K562 (cell line): ENCODE measurements around the gene KCNC4. TPM values are rescaled to one million over a fixed set of nuclear protein-coding genes. Genes with fewer than 3 reads are reported as not detected.

Source experiments
- ADNP ChIP-seq: fragments of 200-800 bp; sonication (Bioruptor generic); IDR thresholded peaks from 2 replicates; pipeline ENCODE4 v1.6.1; 2016; ENCODE audit warnings: missing genetic modification characterization, missing compliant biosample characterization
- ARHGAP35 ChIP-seq: fragments of 450-650 bp; IDR thresholded peaks from 2 replicates; pipeline ENCODE4 v1.6.1; 2018; ENCODE audit not compliant: partially characterized antibody
- EHMT2 ChIP-seq: fragments of 450-650 bp; IDR thresholded peaks from 2 replicates; pipeline ENCODE4 v1.6.1; 2018; ENCODE audit warnings: antibody characterized with exemption
- HDAC1 ChIP-seq, 2 experiments: fragments of 450-650 bp; IDR thresholded peaks; 2 replicates each; pipeline ENCODE4 v1.6.1; 2016 to 2017; ENCODE audit warnings: inconsistent platforms in 1 of 2, mild to moderate bottlenecking in 1 of 2, moderate library complexity in 1 of 2
- MAFF ChIP-seq: IDR thresholded peaks from 2 replicates; pipeline ENCODE4 v1.6.1; 2012; ENCODE audit warnings: low read length, improper control_type of control experiment
- NFXL1 ChIP-seq: fragments of 450-650 bp; formaldehyde crosslinking; IDR thresholded peaks from 2 replicates; pipeline ENCODE4 v1.4.0; 2021; ENCODE audit warnings: mild to moderate bottlenecking
- PTTG1 ChIP-seq: fragments of 450-650 bp; IDR thresholded peaks from 2 replicates; pipeline ENCODE4 v1.6.1; 2016; ENCODE audit warnings: low read depth, mild to moderate bottlenecking, missing genetic modification characterization, missing compliant biosample characterization
- SAFB2 ChIP-seq: fragments of 200-400 bp; formaldehyde crosslinking; IDR thresholded peaks from 2 replicates; pipeline ENCODE4 v1.6.1; 2018; ENCODE audit warnings: borderline replicate concordance, low read length, low read depth, moderate library complexity; ENCODE audit not compliant: severe bottlenecking
- SRSF9 ChIP-seq: fragments of 200-400 bp; formaldehyde crosslinking; IDR thresholded peaks from 2 replicates; pipeline ENCODE4 v1.6.1; 2017; ENCODE audit warnings: low read depth, low read length, borderline replicate concordance
- ZNF717 ChIP-seq: fragments of 250-450 bp; sonication (Bioruptor Pico); IDR thresholded peaks from 2 replicates; pipeline ENCODE4 v1.5.0; 2021
- polyA plus RNA-seq, 8 experiments: library from polyadenylated mRNA; depleted of rRNA in 4 of 8; stranded (reverse) in 5 of 8; unstranded in 3 of 8; fragments of >200 nt; fragmentation: Nextera tagmentation in 2 of 8; fragmentation: Illumina TruSeq in 1 of 8; extraction: Ambion mirVana in 2 of 8; extraction: Trizol in 1 of 8; gene quantifications; 2 replicates each; pipeline versions ENCODE4 v1.2.1 to v1.2.3, GENCODE V29; 2011 to 2014; ENCODE audit warnings: inconsistent platforms in 1 of 8, missing spikeins in 1 of 8
- total RNA-seq, 7 experiments: library from RNA; depleted of rRNA in 6 of 7; stranded (reverse); fragments of >200 nt in 6 of 7; fragmentation: Illumina TruSeq in 2 of 7; extraction: Trizol in 2 of 7; gene quantifications; 2 replicates each; pipeline versions ENCODE4 v1.2.1 to v1.2.3, GENCODE V29; 2011 to 2021; ENCODE audit warnings: low replicate concordance in 1 of 7
- TF ChIP-seq, protein P1 (sequence below): sonication (generic); formaldehyde crosslinking; IDR thresholded peaks from 2 replicates; pipeline ENCODE4 v1.8.0; 2023; ENCODE audit warnings: mild to moderate bottlenecking, missing genetic modification reagents
- TF ChIP-seq, protein P2 (sequence below): fragments of 250-450 bp; sonication (Bioruptor Pico); IDR thresholded peaks from 2 replicates; pipeline ENCODE4 v1.5.0; 2022; ENCODE audit warnings: mild to moderate bottlenecking
- TF ChIP-seq, protein P3 (sequence below): fragments of 200-800 bp; sonication (Bioruptor generic); IDR thresholded peaks from 2 replicates; pipeline ENCODE4 v1.6.1; 2017; ENCODE audit warnings: missing genetic modification characterization, missing compliant biosample characterization
- TF ChIP-seq, protein P4 (sequence below), 2 experiments: fragments of 450-650 bp; IDR thresholded peaks; 2 replicates each; pipeline ENCODE4 v1.6.1; 2018; ENCODE audit warnings: mild to moderate bottlenecking in 2 of 2, low read depth in 1 of 2; ENCODE audit not compliant: partially characterized antibody in 2 of 2

KCNC4 gene
- total and polyA plus RNA-seq, 9 of the 15 experiments (the other 6 are each of a cell fraction or from before 2014, with no cell fraction given) = 0.07 to 1.8 (median 0.73) TPM

DNA sequence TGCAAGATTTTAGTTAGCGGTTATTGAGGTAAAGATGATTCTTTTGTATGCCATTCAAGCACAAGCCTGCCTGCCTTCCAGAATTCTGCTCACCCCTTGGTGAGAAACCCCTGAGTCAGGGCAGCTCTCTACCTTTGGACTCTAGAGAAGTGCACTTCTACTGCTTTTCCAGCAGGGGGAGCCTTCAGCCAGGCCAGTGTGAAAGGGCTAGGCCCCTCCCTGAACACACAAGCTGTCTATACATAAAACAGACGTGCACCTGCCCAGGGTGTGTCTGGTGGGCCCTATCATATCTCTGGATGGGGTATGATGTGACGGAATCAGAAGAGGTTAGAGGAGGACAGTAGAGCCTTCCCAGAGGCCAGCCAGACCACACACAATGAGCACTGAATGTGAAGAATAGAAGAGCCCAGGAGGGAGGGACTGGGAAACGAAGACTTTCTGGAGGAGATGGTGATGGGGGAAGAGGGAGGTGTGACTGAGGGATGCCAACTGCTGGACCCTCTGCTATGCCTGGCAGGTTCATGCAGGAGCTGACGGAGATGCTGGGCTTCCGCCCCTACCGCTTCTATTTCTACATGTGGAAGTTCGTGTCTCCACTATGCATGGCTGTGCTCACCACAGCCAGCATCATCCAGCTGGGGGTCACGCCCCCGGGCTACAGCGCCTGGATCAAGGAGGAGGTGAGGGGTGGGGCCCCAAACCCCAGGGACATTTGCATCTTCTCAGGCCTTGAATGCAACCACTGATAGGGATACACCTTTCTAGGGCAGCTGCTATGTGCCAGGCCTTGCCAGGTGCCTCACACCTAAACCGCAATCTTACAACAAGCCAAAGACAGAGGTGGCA lies 13.0 kb upstream of the KCNC4 start (continued):
- TF ChIP-seq EHMT2 (no peak), HDAC1 (IDR thresholded peaks at IDR 0.05) (no peak), PTTG1 (tag) (no peak), SAFB2 (no peak), ZNF717 (no peak), ADNP (tag) (no peak), SRSF9 (no peak), NFXL1 (CRISPR knock-in tag) (no peak), MAFF (peak; percentile 30; the same call in 1 of the 2 replicates), ARHGAP35 (no peak)
- TF ChIP-seq, protein P1, sequence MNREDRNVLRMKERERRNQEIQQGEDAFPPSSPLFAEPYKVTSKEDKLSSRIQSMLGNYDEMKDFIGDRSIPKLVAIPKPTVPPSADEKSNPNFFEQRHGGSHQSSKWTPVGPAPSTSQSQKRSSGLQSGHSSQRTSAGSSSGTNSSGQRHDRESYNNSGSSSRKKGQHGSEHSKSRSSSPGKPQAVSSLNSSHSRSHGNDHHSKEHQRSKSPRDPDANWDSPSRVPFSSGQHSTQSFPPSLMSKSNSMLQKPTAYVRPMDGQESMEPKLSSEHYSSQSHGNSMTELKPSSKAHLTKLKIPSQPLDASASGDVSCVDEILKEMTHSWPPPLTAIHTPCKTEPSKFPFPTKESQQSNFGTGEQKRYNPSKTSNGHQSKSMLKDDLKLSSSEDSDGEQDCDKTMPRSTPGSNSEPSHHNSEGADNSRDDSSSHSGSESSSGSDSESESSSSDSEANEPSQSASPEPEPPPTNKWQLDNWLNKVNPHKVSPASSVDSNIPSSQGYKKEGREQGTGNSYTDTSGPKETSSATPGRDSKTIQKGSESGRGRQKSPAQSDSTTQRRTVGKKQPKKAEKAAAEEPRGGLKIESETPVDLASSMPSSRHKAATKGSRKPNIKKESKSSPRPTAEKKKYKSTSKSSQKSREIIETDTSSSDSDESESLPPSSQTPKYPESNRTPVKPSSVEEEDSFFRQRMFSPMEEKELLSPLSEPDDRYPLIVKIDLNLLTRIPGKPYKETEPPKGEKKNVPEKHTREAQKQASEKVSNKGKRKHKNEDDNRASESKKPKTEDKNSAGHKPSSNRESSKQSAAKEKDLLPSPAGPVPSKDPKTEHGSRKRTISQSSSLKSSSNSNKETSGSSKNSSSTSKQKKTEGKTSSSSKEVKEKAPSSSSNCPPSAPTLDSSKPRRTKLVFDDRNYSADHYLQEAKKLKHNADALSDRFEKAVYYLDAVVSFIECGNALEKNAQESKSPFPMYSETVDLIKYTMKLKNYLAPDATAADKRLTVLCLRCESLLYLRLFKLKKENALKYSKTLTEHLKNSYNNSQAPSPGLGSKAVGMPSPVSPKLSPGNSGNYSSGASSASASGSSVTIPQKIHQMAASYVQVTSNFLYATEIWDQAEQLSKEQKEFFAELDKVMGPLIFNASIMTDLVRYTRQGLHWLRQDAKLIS (CRISPR knock-in tag) = no peak
- TF ChIP-seq, protein P2, sequence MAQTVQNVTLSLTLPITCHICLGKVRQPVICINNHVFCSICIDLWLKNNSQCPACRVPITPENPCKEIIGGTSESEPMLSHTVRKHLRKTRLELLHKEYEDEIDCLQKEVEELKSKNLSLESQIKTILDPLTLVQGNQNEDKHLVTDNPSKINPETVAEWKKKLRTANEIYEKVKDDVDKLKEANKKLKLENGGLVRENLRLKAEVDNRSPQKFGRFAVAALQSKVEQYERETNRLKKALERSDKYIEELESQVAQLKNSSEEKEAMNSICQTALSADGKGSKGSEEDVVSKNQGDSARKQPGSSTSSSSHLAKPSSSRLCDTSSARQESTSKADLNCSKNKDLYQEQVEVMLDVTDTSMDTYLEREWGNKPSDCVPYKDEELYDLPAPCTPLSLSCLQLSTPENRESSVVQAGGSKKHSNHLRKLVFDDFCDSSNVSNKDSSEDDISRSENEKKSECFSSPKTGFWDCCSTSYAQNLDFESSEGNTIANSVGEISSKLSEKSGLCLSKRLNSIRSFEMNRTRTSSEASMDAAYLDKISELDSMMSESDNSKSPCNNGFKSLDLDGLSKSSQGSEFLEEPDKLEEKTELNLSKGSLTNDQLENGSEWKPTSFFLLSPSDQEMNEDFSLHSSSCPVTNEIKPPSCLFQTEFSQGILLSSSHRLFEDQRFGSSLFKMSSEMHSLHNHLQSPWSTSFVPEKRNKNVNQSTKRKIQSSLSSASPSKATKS (CRISPR knock-in tag) = no peak
- TF ChIP-seq, protein P3, sequence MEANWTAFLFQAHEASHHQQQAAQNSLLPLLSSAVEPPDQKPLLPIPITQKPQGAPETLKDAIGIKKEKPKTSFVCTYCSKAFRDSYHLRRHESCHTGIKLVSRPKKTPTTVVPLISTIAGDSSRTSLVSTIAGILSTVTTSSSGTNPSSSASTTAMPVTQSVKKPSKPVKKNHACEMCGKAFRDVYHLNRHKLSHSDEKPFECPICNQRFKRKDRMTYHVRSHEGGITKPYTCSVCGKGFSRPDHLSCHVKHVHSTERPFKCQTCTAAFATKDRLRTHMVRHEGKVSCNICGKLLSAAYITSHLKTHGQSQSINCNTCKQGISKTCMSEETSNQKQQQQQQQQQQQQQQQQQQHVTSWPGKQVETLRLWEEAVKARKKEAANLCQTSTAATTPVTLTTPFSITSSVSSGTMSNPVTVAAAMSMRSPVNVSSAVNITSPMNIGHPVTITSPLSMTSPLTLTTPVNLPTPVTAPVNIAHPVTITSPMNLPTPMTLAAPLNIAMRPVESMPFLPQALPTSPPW (CRISPR knock-in tag) = peak; percentile 74
- TF ChIP-seq, protein P4, sequence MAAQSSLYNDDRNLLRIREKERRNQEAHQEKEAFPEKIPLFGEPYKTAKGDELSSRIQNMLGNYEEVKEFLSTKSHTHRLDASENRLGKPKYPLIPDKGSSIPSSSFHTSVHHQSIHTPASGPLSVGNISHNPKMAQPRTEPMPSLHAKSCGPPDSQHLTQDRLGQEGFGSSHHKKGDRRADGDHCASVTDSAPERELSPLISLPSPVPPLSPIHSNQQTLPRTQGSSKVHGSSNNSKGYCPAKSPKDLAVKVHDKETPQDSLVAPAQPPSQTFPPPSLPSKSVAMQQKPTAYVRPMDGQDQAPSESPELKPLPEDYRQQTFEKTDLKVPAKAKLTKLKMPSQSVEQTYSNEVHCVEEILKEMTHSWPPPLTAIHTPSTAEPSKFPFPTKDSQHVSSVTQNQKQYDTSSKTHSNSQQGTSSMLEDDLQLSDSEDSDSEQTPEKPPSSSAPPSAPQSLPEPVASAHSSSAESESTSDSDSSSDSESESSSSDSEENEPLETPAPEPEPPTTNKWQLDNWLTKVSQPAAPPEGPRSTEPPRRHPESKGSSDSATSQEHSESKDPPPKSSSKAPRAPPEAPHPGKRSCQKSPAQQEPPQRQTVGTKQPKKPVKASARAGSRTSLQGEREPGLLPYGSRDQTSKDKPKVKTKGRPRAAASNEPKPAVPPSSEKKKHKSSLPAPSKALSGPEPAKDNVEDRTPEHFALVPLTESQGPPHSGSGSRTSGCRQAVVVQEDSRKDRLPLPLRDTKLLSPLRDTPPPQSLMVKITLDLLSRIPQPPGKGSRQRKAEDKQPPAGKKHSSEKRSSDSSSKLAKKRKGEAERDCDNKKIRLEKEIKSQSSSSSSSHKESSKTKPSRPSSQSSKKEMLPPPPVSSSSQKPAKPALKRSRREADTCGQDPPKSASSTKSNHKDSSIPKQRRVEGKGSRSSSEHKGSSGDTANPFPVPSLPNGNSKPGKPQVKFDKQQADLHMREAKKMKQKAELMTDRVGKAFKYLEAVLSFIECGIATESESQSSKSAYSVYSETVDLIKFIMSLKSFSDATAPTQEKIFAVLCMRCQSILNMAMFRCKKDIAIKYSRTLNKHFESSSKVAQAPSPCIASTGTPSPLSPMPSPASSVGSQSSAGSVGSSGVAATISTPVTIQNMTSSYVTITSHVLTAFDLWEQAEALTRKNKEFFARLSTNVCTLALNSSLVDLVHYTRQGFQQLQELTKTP (IDR thresholded peaks at IDR 0.05; ENCODE audit: low read depth in 1 of 2, partially characterized antibody in 2 of 2) = no peak
